Measurements from ENCODE around the gene TTF2.

Gene TTF2

GRCh38 chr1:117045644-117046043 lies 14.5 kb upstream of the TTF2 start:
- DNase-seq (ENCODE audit: low read depth in 2 of 2) = no peak

GRCh38 chr1:117046781-117047180 lies 13.3 kb upstream of the TTF2 start:
- DNase-seq (ENCODE audit: low read depth in 2 of 2) = no peak

- no peak for DNase-seq (ENCODE audit: low read depth in 2 of 2)
Measured at GRCh38 chr1:117047271-117047670, 12.9 kb upstream of the TTF2 start.

GRCh38 chr1:117049857-117050256 lies 10.3 kb upstream of the TTF2 start:
- no peak for DNase-seq (ENCODE audit: low read depth in 2 of 2)

- no peak for DNase-seq (ENCODE audit: low read depth in 2 of 2)
Measured at GRCh38 chr1:117051224-117052064, 8.7 kb upstream of the TTF2 start.

- no peak for DNase-seq (ENCODE audit: low read depth in 2 of 2)
Measured at GRCh38 chr1:117054068-117054467, 6.1 kb upstream of the TTF2 start.

GRCh38 chr1:117058810-117059209 lies 1.3 kb upstream of the TTF2 start:
- DNase-seq (ENCODE audit: low read depth in 2 of 2) = no peak

- peak; percentile 25 to 37 for DNase-seq (ENCODE audit: low read depth in 2 of 2)
Measured at GRCh38 chr1:117059334-117059677, 820 bp upstream of the TTF2 start.

- DNase-seq (ENCODE audit: low read depth in 2 of 2) = no peak
Measured at GRCh38 chr1:117060441-117061317, 553 bp downstream of the TTF2 start.

- no peak for DNase-seq (ENCODE audit: low read depth in 2 of 2)
Measured at GRCh38 chr1:117061986-117062415, 1.9 kb downstream of the TTF2 start.

- DNase-seq (ENCODE audit: low read depth in 2 of 2) = no peak
Measured at GRCh38 chr1:117066367-117066766, 6.2 kb downstream of the TTF2 start.

- no peak for DNase-seq (ENCODE audit: low read depth in 2 of 2)
Measured at GRCh38 chr1:117067533-117068370, 7.6 kb downstream of the TTF2 start.

- no peak for DNase-seq (ENCODE audit: low read depth in 2 of 2)
Measured at GRCh38 chr1:117068580-117068979, 8.5 kb downstream of the TTF2 start.

GRCh38 chr1:117069220-117069844 lies 9.2 kb downstream of the TTF2 start:
- no peak for DNase-seq (ENCODE audit: low read depth in 2 of 2)

- DNase-seq (ENCODE audit: low read depth in 2 of 2) = no peak
Measured at GRCh38 chr1:117070124-117070523, 10.0 kb downstream of the TTF2 start.

- DNase-seq (ENCODE audit: low read depth in 2 of 2) = no peak
Measured at GRCh38 chr1:117076648-117077047, 16.5 kb downstream of the TTF2 start.

- DNase-seq (ENCODE audit: low read depth in 2 of 2) = no peak
Measured at GRCh38 chr1:117077267-117077666, 17.1 kb downstream of the TTF2 start.

- no peak for DNase-seq (ENCODE audit: low read depth in 2 of 2)
Measured at GRCh38 chr1:117079737-117080136, 19.6 kb downstream of the TTF2 start.

- no peak for DNase-seq (ENCODE audit: low read depth in 2 of 2)
Measured at GRCh38 chr1:117084231-117084630, 24.1 kb downstream of the TTF2 start.

GRCh38 chr1:117087686-117088085 lies 27.6 kb downstream of the TTF2 start:
- DNase-seq (ENCODE audit: low read depth in 2 of 2) = no peak

GRCh38 chr1:117089996-117090395 lies 29.9 kb downstream of the TTF2 start:
- no peak for DNase-seq (ENCODE audit: low read depth in 2 of 2)

- DNase-seq (ENCODE audit: low read depth in 2 of 2) = no peak
Measured at GRCh38 chr1:117092594-117092993, 32.5 kb downstream of the TTF2 start.

Measured in stimulated activated CD8-positive, alpha-beta memory T cell treated with anti-CD3 and anti-CD28 coated beads, Interleukin-7, amount 100 ng/mL, for 1 hour (primary cell).